PFSK-1 (cell line): ENCODE data around the gene CCR3.

Experiments used
- FOXP2 ChIP-seq: optimal IDR thresholded peaks from 2 replicates; pipeline ENCODE3; 2011; ENCODE audit warnings: borderline replicate concordance, control low read depth, inconsistent platforms; ENCODE audit not compliant: insufficient read depth; ENCODE audit errors: extremely low read length, extremely low read depth
- POLR2AphosphoS5 ChIP-seq: IDR thresholded peaks from 2 replicates; pipeline ENCODE4 v1.6.1; 2012; ENCODE audit warnings: low read depth, mild to moderate bottlenecking, control low read depth, low read length, moderate library complexity
- REST ChIP-seq, 2 experiments: IDR thresholded peaks; 2 replicates each; pipeline versions ENCODE4 v1.6.1 to v1.8.0; 2011 to 2012; ENCODE audit warnings: low read depth in 2 of 2, low read length in 2 of 2, control low read depth in 1 of 2, inconsistent platforms in 1 of 2, mild to moderate bottlenecking in 1 of 2, moderate library complexity in 1 of 2; ENCODE audit not compliant: insufficient read depth in 1 of 2
- SIN3A ChIP-seq: IDR thresholded peaks from 2 replicates; pipeline ENCODE4 v1.6.1; 2012; ENCODE audit warnings: mild to moderate bottlenecking, low read length, moderate library complexity, borderline replicate concordance; ENCODE audit not compliant: insufficient read depth
- TAF1 ChIP-seq: IDR thresholded peaks from 2 replicates; pipeline ENCODE4 v1.6.1; 2012; ENCODE audit warnings: low read length, control low read depth, borderline replicate concordance; ENCODE audit not compliant: insufficient read depth

CCR3 gene

GRCh38 chr3:46203681-46204080, 38.6 kb upstream of the CCR3 start:
- TF ChIP-seq TAF1: no peak
- no peak for TF ChIP-seq REST (IDR thresholded peaks at IDR 0.05; ENCODE audit: insufficient read depth in 1 of 2, low read depth in 2 of 2, low read length in 2 of 2)
- TF ChIP-seq FOXP2: no peak
- TF ChIP-seq SIN3A: no peak
- no peak for TF ChIP-seq POLR2AphosphoS5

- TF ChIP-seq REST (IDR thresholded peaks at IDR 0.05; ENCODE audit: insufficient read depth in 1 of 2, low read depth in 2 of 2, low read length in 2 of 2) (no peak), POLR2AphosphoS5 (no peak), FOXP2 (no peak), TAF1 (no peak), SIN3A (no peak)
These were observed 36.8 kb upstream of the CCR3 start for GRCh38 chr3:46205286-46205960.

GRCh38 chr3:46206282-46207015, 35.8 kb upstream of the CCR3 start:
- TF ChIP-seq TAF1: no peak
- TF ChIP-seq POLR2AphosphoS5: no peak
- no peak for TF ChIP-seq SIN3A
- TF ChIP-seq FOXP2: no peak
- TF ChIP-seq REST (IDR thresholded peaks at IDR 0.05; ENCODE audit: insufficient read depth in 1 of 2, low read depth in 2 of 2, low read length in 2 of 2): no peak

GRCh38 chr3:46208167-46208704, 34.0 kb upstream of the CCR3 start, which contains the start of gene CCR1:
TSS of gene CCR1 (minus strand) at chr3:46208313. CDS start at chr3:46204313, 4,000 bp downstream.
- TF ChIP-seq FOXP2: no peak
- no peak for TF ChIP-seq TAF1
- TF ChIP-seq POLR2AphosphoS5: no peak
- no peak for TF ChIP-seq REST (IDR thresholded peaks at IDR 0.05; ENCODE audit: insufficient read depth in 1 of 2, low read depth in 2 of 2, low read length in 2 of 2)
- TF ChIP-seq SIN3A: no peak
